Endodermal cell (in vitro differentiated cells): Measurements from ENCODE around the gene FAM228A. TPM values are rescaled to one million over a fixed set of nuclear protein-coding genes. Genes with fewer than 3 reads are reported as not detected.
"Not testable (repeated sequence)": the region's sequence is repeated elsewhere in the genome, so short reads cannot be mapped to it uniquely, and the experiment has no call there.

Experiments
- DNase-seq: peaks from one replicate; pipeline ENCODE4 v3.0.0-alpha.2; 2017
- H3K27ac ChIP-seq: 2 replicates; pipeline ENCODE4 v1.5.1; 2013; ENCODE audit warnings: mild to moderate bottlenecking, low read depth, low read length, moderate library complexity
- H3K27me3 ChIP-seq: 2 replicates; pipeline ENCODE4 v1.6.1; 2013; ENCODE audit warnings: mild to moderate bottlenecking, low read length, moderate library complexity; ENCODE audit not compliant: insufficient read depth, control insufficient read depth, poor library complexity, severe bottlenecking
- H3K36me3 ChIP-seq: 2 replicates; pipeline ENCODE4 v1.7.0; 2013; ENCODE audit warnings: mild to moderate bottlenecking, low read length, moderate library complexity; ENCODE audit not compliant: control insufficient read depth, insufficient read depth
- H3K4me1 ChIP-seq: one replicate; pipeline ENCODE4 v1.7.0; 2013; ENCODE audit warnings: low read length; ENCODE audit not compliant: control insufficient read depth, insufficient read depth
- H3K4me3 ChIP-seq: 2 replicates; pipeline ENCODE4 v1.5.1; 2013; ENCODE audit warnings: mild to moderate bottlenecking, low read length, moderate library complexity
- H3K9ac ChIP-seq: 2 replicates; pipeline ENCODE4 v1.6.1; 2013; ENCODE audit warnings: mild to moderate bottlenecking, low read length, moderate library complexity; ENCODE audit not compliant: poor library complexity, severe bottlenecking; ENCODE audit errors: extremely low read depth
- H3K9me3 ChIP-seq: 2 replicates; pipeline ENCODE4 v1.6.1; 2013; ENCODE audit warnings: mild to moderate bottlenecking, low read length, moderate library complexity; ENCODE audit not compliant: control insufficient read depth
- H3K27ac Mint-ChIP-seq: 2 replicates; pipeline ENCODE4 v1.8.0; 2020; ENCODE audit warnings: mixed read lengths
- H3K27me3 Mint-ChIP-seq: 2 replicates; pipeline ENCODE4 v1.8.0; 2021; ENCODE audit warnings: mild to moderate bottlenecking, mixed read lengths; ENCODE audit not compliant: insufficient read depth
- H3K36me3 Mint-ChIP-seq: 2 replicates; pipeline ENCODE4 v1.8.0; 2020; ENCODE audit warnings: low read depth, mixed read lengths
- H3K4me1 Mint-ChIP-seq: 2 replicates; pipeline ENCODE4 v1.8.0; 2020; ENCODE audit warnings: mixed read lengths
- H3K4me3 Mint-ChIP-seq: 2 replicates; pipeline ENCODE4 v1.8.0; 2020; ENCODE audit warnings: mild to moderate bottlenecking, moderate library complexity, mixed read lengths
- H3K9me3 Mint-ChIP-seq: 2 replicates; pipeline ENCODE4 v1.8.0; 2020; ENCODE audit warnings: mild to moderate bottlenecking, mixed read lengths
- whole genome bisulfite sequencing, 2 experiments: methylation state at CpG; one replicate each; pipeline versions ENCODE4 v1.1.5 to v1.1.7; 2013; ENCODE audit warnings: missing lambda C conversion rate in 2 of 2, mixed read lengths in 1 of 2; ENCODE audit not compliant: insufficient coverage in 1 of 2, insufficient read length in 1 of 2; 5-methylcytosine and 5-hydroxymethylcytosine counted together
- long read RNA-seq, 4 experiments: library from polyadenylated mRNA in 2 of 4; library from RNA in 1 of 4; library from capped mRNA in 1 of 4; stranded (forward) in 3 of 4; unstranded in 1 of 4; transcript quantifications; one replicate each; pipeline ENCODE4 v2.0.0, GENCODE V29; 2020 to 2021; ENCODE audit warnings: inconsistent platforms in 1 of 4
- polyA plus RNA-seq, 2 experiments: library from polyadenylated mRNA; stranded (reverse); fragments of 50-300 nt; gene quantifications; one replicate each; pipeline ENCODE4 v1.2.3, GENCODE V29; 2013
- total RNA-seq, 2 donors: library from RNA; stranded (reverse); fragmentation: NEBNext Ultra II Directional in 1 of 2; extraction: Animal tissue kit (Norgen Biotek cat#: 25700) in 1 of 2; gene quantifications; 2 replicates in 1 of 2; 3 replicates in 1 of 2; pipeline ENCODE4 v1.2.1, GENCODE V29; 2021
- TF ChIP-seq, protein P1 (sequence below): fragments of 200-600 bp; sonication (generic); conservative IDR thresholded peaks from 2 replicates; pipeline ENCODE4 v1.5.0; 2021; ENCODE audit warnings: antibody characterized with exemption, mild to moderate bottlenecking

FAM228A gene
- under 1 TPM in 1 of 2 donors, not detected in 1; 0.53 TPM for total RNA-seq
- polyA plus RNA-seq (2013, experiment 1 of 2) = 0.50 TPM
- 0.29 TPM for polyA plus RNA-seq (2013, experiment 2 of 2)
- long read RNA-seq, experiment 1 = 0 reads
- long read RNA-seq, experiment 2 = 0 reads
- long read RNA-seq, experiment 3 = 0 reads
- long read RNA-seq, experiment 4 = 0 reads

GRCh38 chr2:24174851-24175277 lies at the start of gene FAM228A:
FAM228A (plus strand) TSS chr2:24175053; CDS start chr2:24175481, 428 bp downstream.
- TF ChIP-seq, protein P1, sequence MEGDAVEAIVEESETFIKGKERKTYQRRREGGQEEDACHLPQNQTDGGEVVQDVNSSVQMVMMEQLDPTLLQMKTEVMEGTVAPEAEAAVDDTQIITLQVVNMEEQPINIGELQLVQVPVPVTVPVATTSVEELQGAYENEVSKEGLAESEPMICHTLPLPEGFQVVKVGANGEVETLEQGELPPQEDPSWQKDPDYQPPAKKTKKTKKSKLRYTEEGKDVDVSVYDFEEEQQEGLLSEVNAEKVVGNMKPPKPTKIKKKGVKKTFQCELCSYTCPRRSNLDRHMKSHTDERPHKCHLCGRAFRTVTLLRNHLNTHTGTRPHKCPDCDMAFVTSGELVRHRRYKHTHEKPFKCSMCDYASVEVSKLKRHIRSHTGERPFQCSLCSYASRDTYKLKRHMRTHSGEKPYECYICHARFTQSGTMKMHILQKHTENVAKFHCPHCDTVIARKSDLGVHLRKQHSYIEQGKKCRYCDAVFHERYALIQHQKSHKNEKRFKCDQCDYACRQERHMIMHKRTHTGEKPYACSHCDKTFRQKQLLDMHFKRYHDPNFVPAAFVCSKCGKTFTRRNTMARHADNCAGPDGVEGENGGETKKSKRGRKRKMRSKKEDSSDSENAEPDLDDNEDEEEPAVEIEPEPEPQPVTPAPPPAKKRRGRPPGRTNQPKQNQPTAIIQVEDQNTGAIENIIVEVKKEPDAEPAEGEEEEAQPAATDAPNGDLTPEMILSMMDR = no peak
- H3K36me3 Mint-ChIP-seq = no peaks in the 10 kb centered on the region
- H3K9ac ChIP-seq = no peak within 1 kb of the TSS
- no peaks in the 10 kb centered on the region for H3K9me3 ChIP-seq
- H3K4me1 ChIP-seq = no peaks in the 10 kb centered on the region
- H3K36me3 ChIP-seq = no peaks in the 10 kb centered on the region
- peaks cover 39% of the 10 kb centered on the region for H3K27me3 Mint-ChIP-seq
- no peak for DNase-seq
- no peak within 1 kb of the TSS for H3K27ac Mint-ChIP-seq
- H3K27me3 ChIP-seq = peaks cover 36% of the 10 kb centered on the region
- H3K4me3 ChIP-seq = no peak within 1 kb of the TSS
- H3K27ac ChIP-seq = no peak within 1 kb of the TSS
- peaks cover 6% of the 10 kb centered on the region for H3K9me3 Mint-ChIP-seq
- no peak within 1 kb of the TSS for H3K4me3 Mint-ChIP-seq
- H3K4me1 Mint-ChIP-seq = no peaks in the 10 kb centered on the region
- 97 to 98% methylated on average over 18 to 46 of the region's 46 CpGs for WGBS, 2 experiments

DNA sequence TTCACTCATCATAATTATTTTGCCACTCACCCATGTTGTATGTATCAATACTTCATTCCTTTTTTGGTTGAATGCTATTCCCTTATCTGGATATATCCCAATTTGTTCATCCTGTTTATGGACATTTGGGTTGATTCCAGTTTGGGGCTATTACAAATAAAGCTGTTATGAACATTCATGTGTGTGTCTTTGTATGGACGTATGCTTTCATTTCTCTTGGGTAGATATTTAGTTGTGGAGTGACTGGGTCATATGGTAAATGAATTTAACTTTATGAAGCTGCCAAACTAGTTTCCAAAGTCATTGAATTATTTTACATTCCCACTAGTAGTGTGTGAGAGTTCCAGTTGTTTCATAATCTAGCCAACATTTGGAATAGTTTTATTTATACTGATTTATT lies 48.9 kb upstream of the FAM228A start:
- no peak for DNase-seq
- Mint-ChIP-seq H3K9me3 (no peaks in the 10 kb centered on the region), H3K4me3 (no peak overlapping the region), H3K36me3 (peaks cover 7% of the 10 kb centered on the region), H3K27me3 (peaks cover 3% of the 10 kb centered on the region), H3K4me1 (peaks cover 7% of the 10 kb centered on the region), H3K27ac (no peak overlapping the region)
- Histone ChIP-seq H3K9ac (no peak overlapping the region), H3K27me3 (no peaks in the 10 kb centered on the region), H3K36me3 (no peaks in the 10 kb centered on the region), H3K27ac (no peak overlapping the region), H3K9me3 (no peaks in the 10 kb centered on the region), H3K4me3 (no peak overlapping the region), H3K4me1 (no peaks in the 10 kb centered on the region)
- 74% methylated on average over 1 of the region's 1 CpG; no CpG with 5 or more reads in 1 of the 2 experiments for WGBS, 2 experiments
- TF ChIP-seq, protein P1 = no peak

- Histone ChIP-seq H3K4me3 (no peak overlapping the region), H3K9ac (no peak overlapping the region), H3K4me1 (no peaks in the 10 kb centered on the region), H3K9me3 (no peaks in the 10 kb centered on the region), H3K27me3 (no peaks in the 10 kb centered on the region), H3K27ac (no peak overlapping the region), H3K36me3 (no peaks in the 10 kb centered on the region)
- H3K4me1 Mint-ChIP-seq = no peaks in the 10 kb centered on the region
- peaks cover 5% of the 10 kb centered on the region for H3K27me3 Mint-ChIP-seq
- no peak overlapping the region for H3K27ac Mint-ChIP-seq
- 86 to 96% methylated on average over 1 to 3 of the region's 3 CpGs for WGBS, 2 experiments
- no peak overlapping the region for H3K4me3 Mint-ChIP-seq
- TF ChIP-seq, protein P1 = no peak
- peaks cover 5% of the 10 kb centered on the region for H3K9me3 Mint-ChIP-seq
- peaks cover 9% of the 10 kb centered on the region for H3K36me3 Mint-ChIP-seq
- no peak for DNase-seq
Measured at GRCh38 chr2:24132543-24132942, 42.3 kb upstream of the FAM228A start.

- not testable (repeated sequence) for H3K27me3 Mint-ChIP-seq, H3K4me1 ChIP-seq, H3K27ac Mint-ChIP-seq, H3K36me3 ChIP-seq, H3K9me3 Mint-ChIP-seq, H3K27ac ChIP-seq, H3K4me3 Mint-ChIP-seq, H3K27me3 ChIP-seq, H3K4me1 Mint-ChIP-seq, H3K4me3 ChIP-seq, H3K9ac ChIP-seq, DNase-seq, H3K9me3 ChIP-seq
- 91 to 92% methylated on average over 4 to 5 of the region's 5 CpGs for WGBS, 2 experiments
- peaks cover 21% of the 10 kb centered on the region for H3K36me3 Mint-ChIP-seq
Measured at GRCh38 chr2:24140305-24140704, 34.5 kb upstream of the FAM228A start.
